NCI-H345 treated with DMSO at 0.1 percent for 48 hours (cell line): ENCODE measurements around the gene UBE2D2.

Source experiments
- DNase-seq: peaks from one replicate; lab custom pipeline; 2025; ENCODE audit not compliant: unreplicated experiment; lab: John Stamatoyannopoulos, UW

UBE2D2 gene

GRCh38 chr5:139658928-139659667 is 98.0 kb downstream of the UBE2D2 start:
- no peak for DNase-seq

GRCh38 chr5:139659695-139660101 is 98.6 kb downstream of the UBE2D2 start:
- no peak for DNase-seq

GRCh38 chr5:139660105-139660922 is 99.2 kb downstream of the UBE2D2 start:
- DNase-seq: no peak

- no peak for DNase-seq
Measured at GRCh38 chr5:139660923-139661814, 100.0 kb downstream of the UBE2D2 start.

- DNase-seq: no peak
Measured at GRCh38 chr5:139662617-139663016, 101.5 kb downstream of the UBE2D2 start.

- DNase-seq: no peak
Measured at GRCh38 chr5:139663207-139664085, 102.3 kb downstream of the UBE2D2 start.

- DNase-seq: no peak
Measured at GRCh38 chr5:139664086-139664693, 103.1 kb downstream of the UBE2D2 start.

GRCh38 chr5:139664727-139665351 is 103.7 kb downstream of the UBE2D2 start:
- DNase-seq: no peak

GRCh38 chr5:139665626-139666025 is 104.5 kb downstream of the UBE2D2 start:
- no peak for DNase-seq

GRCh38 chr5:139666551-139666950 is 105.4 kb downstream of the UBE2D2 start:
- DNase-seq: no peak

- DNase-seq: no peak
Measured at GRCh38 chr5:139667001-139667729, 106.0 kb downstream of the UBE2D2 start.

GRCh38 chr5:139667730-139668063 is 106.6 kb downstream of the UBE2D2 start:
- no peak for DNase-seq

GRCh38 chr5:139668064-139668880 is 107.1 kb downstream of the UBE2D2 start:
- DNase-seq: no peak

GRCh38 chr5:139668924-139669661 is 108.0 kb downstream of the UBE2D2 start:
- DNase-seq: no peak

GRCh38 chr5:139669662-139670368 is 108.7 kb downstream of the UBE2D2 start:
- DNase-seq: no peak

GRCh38 chr5:139670369-139671095 is 109.4 kb downstream of the UBE2D2 start:
- DNase-seq: no peak
